Stimulated activated CD8-positive, alpha-beta memory T cell treated with anti-CD3 and anti-CD28 coated beads, Interleukin-4, amount 100 ng/mL, for 1 hour (primary cell): ENCODE data around the gene CNOT6L.

Experiments used
- DNase-seq, 2 donors: peaks; one replicate each; pipeline ENCODE4 v3.0.0-alpha.2; 2020; ENCODE audit warnings: low read depth in 2 of 2, low spot score in 1 of 2

The CNOT6L gene

GRCh38 chr4:77713884-77714283 is 105.3 kb downstream of the CNOT6L start:
- DNase-seq = no peak

- DNase-seq = no peak
Observed at GRCh38 chr4:77712675-77713074, 106.5 kb downstream of the CNOT6L start.

- DNase-seq = no peak
Observed at GRCh38 chr4:77711469-77711868, 107.7 kb downstream of the CNOT6L start.

GRCh38 chr4:77710684-77711083 is 108.5 kb downstream of the CNOT6L start:
- DNase-seq = no peak

- DNase-seq = no peak
Observed at GRCh38 chr4:77710059-77710458, 109.1 kb downstream of the CNOT6L start.

- DNase-seq = no peak
Observed at GRCh38 chr4:77706717-77707116, 112.5 kb downstream of the CNOT6L start.

GRCh38 chr4:77703666-77704065 is 115.5 kb downstream of the CNOT6L start:
- no peak for DNase-seq

GRCh38 chr4:77701121-77701520 is 118.0 kb downstream of the CNOT6L start:
- no peak for DNase-seq

GRCh38 chr4:77699731-77700210 is 119.4 kb downstream of the CNOT6L start:
- no peak for DNase-seq

- DNase-seq = no peak
Observed at GRCh38 chr4:77697860-77698590, 121.1 kb downstream of the CNOT6L start.

GRCh38 chr4:77695774-77696173 is 123.4 kb downstream of the CNOT6L start:
- no peak for DNase-seq

- no peak for DNase-seq
Observed at GRCh38 chr4:77692847-77693432, 126.2 kb downstream of the CNOT6L start.

- DNase-seq = no peak
Observed at GRCh38 chr4:77681792-77682191, 137.4 kb downstream of the CNOT6L start.

GRCh38 chr4:77676842-77677241 is 142.3 kb downstream of the CNOT6L start:
- DNase-seq = no peak

GRCh38 chr4:77671051-77671450 is 148.1 kb downstream of the CNOT6L start:
- DNase-seq = no peak

- no peak for DNase-seq
Observed at GRCh38 chr4:77669946-77670590, 149.1 kb downstream of the CNOT6L start.

- DNase-seq = no peak
Observed at GRCh38 chr4:77665381-77666069, 153.6 kb downstream of the CNOT6L start.
